Bronchial epithelial cell (primary cell): ENCODE data around the gene GLOD4. TPM values are rescaled to one million over a fixed set of nuclear protein-coding genes. Genes with fewer than 3 reads are reported as not detected.

Experiments
- DNase-seq: peaks from one replicate; pipeline ENCODE4 v3.0.0-alpha.2; 2010; ENCODE audit warnings: low read depth
- FAIRE-seq: peaks from 2 replicates; lab custom pipeline; 2011; peaks lifted over from hg19 to GRCh38; lab: Jason Lieb, UNC
- H3K27me3 ChIP-seq: 2 replicates; pipeline ENCODE4 v1.5.1; 2011; ENCODE audit warnings: low read length; ENCODE audit not compliant: control insufficient read depth, insufficient read depth
- H3K36me3 ChIP-seq: 2 replicates; pipeline ENCODE4 v1.5.1; 2011; ENCODE audit warnings: low read length; ENCODE audit not compliant: control insufficient read depth, insufficient read depth
- H3K4me3 ChIP-seq: 2 replicates; pipeline ENCODE4 v1.5.1; 2011; ENCODE audit warnings: mild to moderate bottlenecking, low read depth, low read length, control low read depth
- total RNA-seq: library from RNA; depleted of rRNA; stranded (reverse); fragments of >200 nt; gene quantifications from 2 replicates; pipeline ENCODE4 v1.2.1, GENCODE V29; 2014
- TF ChIP-seq, protein P1 (sequence below): IDR thresholded peaks from 2 replicates; pipeline ENCODE4 v1.5.1; 2011; ENCODE audit warnings: mild to moderate bottlenecking, moderate library complexity, low read length, control low read depth, inconsistent platforms; ENCODE audit not compliant: insufficient read depth, severe bottlenecking

Gene GLOD4
- total RNA-seq, 1 donor from 2014 or later = 93.2 TPM

GRCh38 chr17:746783-747629, 35.1 kb downstream of the GLOD4 start:
- H3K36me3 ChIP-seq = peaks cover 28% of the 10 kb centered on the region
- DNase-seq (no peak), FAIRE-seq (no peak)
- H3K27me3 ChIP-seq = no peaks in the 10 kb centered on the region
- H3K4me3 ChIP-seq = no peak overlapping the region
- TF ChIP-seq, protein P1, sequence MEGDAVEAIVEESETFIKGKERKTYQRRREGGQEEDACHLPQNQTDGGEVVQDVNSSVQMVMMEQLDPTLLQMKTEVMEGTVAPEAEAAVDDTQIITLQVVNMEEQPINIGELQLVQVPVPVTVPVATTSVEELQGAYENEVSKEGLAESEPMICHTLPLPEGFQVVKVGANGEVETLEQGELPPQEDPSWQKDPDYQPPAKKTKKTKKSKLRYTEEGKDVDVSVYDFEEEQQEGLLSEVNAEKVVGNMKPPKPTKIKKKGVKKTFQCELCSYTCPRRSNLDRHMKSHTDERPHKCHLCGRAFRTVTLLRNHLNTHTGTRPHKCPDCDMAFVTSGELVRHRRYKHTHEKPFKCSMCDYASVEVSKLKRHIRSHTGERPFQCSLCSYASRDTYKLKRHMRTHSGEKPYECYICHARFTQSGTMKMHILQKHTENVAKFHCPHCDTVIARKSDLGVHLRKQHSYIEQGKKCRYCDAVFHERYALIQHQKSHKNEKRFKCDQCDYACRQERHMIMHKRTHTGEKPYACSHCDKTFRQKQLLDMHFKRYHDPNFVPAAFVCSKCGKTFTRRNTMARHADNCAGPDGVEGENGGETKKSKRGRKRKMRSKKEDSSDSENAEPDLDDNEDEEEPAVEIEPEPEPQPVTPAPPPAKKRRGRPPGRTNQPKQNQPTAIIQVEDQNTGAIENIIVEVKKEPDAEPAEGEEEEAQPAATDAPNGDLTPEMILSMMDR = no peak

DNA sequence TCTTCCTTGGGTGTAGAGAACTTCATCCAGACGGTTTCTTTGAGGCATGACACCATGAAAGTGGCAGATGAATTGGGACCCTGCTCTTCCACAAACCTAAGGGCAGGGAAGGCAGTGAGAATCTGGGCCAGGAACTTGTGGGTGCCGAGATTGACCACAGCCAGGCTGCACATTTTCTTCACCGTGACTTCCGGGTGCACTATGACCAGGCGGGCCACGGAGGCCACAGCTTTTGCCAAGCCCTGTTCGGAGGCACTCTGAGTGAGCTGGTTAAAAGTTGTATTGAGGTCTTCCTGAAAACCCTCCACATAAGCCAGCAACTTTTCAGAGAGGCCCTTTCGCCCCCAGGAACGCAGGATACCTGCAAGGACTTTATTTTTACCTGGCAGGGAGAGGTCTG, 35.9 kb downstream of the GLOD4 start:
- no peak overlapping the region for H3K4me3 ChIP-seq
- FAIRE-seq (no peak), DNase-seq (no peak)
- TF ChIP-seq, protein P1 = no peak
- peaks cover 31% of the 10 kb centered on the region for H3K36me3 ChIP-seq
- no peaks in the 10 kb centered on the region for H3K27me3 ChIP-seq

- Histone ChIP-seq H3K36me3 (peaks cover 31% of the 10 kb centered on the region), H3K4me3 (no peak overlapping the region), H3K27me3 (no peaks in the 10 kb centered on the region)
- FAIRE-seq = no peak
- DNase-seq = no peak
- TF ChIP-seq, protein P1 = no peak
These were observed 36.7 kb downstream of the GLOD4 start for GRCh38 chr17:745406-745805.

DNA sequence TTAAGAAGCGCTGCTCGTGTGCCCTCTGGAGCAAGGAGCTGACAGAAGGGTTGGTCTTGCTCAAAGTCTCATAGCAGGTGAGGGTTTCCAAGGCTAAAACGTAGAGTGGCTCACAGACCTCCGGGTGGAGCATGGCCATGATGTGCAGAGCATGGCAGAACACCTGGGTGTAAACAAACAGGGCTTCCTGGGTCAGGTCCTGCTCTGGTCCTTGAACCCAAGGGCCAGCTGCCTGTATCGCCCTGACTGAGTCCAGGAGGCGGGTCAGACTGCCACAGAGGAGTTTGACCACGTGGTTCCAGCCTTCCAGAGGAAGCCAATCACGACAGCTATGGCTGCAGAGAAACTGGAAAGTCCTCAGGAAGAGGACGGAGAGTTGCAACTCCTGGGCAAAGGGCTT, 37.1 kb downstream of the GLOD4 start:
- no peaks in the 10 kb centered on the region for H3K27me3 ChIP-seq
- H3K36me3 ChIP-seq = peaks cover 34% of the 10 kb centered on the region
- FAIRE-seq (no peak), DNase-seq (no peak)
- TF ChIP-seq, protein P1 = no peak
- H3K4me3 ChIP-seq = no peak overlapping the region

- TF ChIP-seq, protein P1 = no peak
- Histone ChIP-seq H3K27me3 (no peaks in the 10 kb centered on the region), H3K4me3 (no peak overlapping the region), H3K36me3 (peaks cover 35% of the 10 kb centered on the region)
- FAIRE-seq = no peak
- no peak for DNase-seq
These were observed 38.9 kb downstream of the GLOD4 start for GRCh38 chr17:743139-743538.
